DND-41 (cell line): ENCODE results near the gene SMDT1.

Experiments used
- ATAC-seq: fragments of 200-7000 bp; cut with Tn5 transposase; 3 replicates; pipeline ENCODE4 v1.9.1; 2021; ENCODE audit warnings: low read depth; ENCODE audit not compliant: insufficient read depth
- DNase-seq: peaks from one replicate; pipeline ENCODE4 v3.0.0-alpha.2; 2020
- H2AFZ ChIP-seq: 2 replicates; pipeline ENCODE4 v1.6.0; 2012; ENCODE audit warnings: low read depth, low read length
- H3K27ac ChIP-seq: 2 replicates; pipeline ENCODE4 v1.5.1; 2012; ENCODE audit warnings: low read length, inconsistent platforms
- H3K27me3 ChIP-seq: fragments of 200-600 bp; sonication (generic); 2 replicates; pipeline ENCODE4 v1.6.0; 2012; ENCODE audit warnings: low read length, mild to moderate bottlenecking, inconsistent platforms; ENCODE audit not compliant: insufficient read depth, poor library complexity
- H3K36me3 ChIP-seq: 2 replicates; pipeline ENCODE4 v1.5.1; 2012; ENCODE audit warnings: low read length, inconsistent platforms; ENCODE audit not compliant: insufficient read depth
- H3K4me1 ChIP-seq: 2 replicates; pipeline ENCODE4 v1.5.1; 2012; ENCODE audit warnings: mild to moderate bottlenecking, low read length; ENCODE audit not compliant: insufficient read depth
- H3K4me2 ChIP-seq: 2 replicates; pipeline ENCODE4 v1.6.0; 2012; ENCODE audit warnings: mild to moderate bottlenecking, moderate library complexity, low read length, inconsistent platforms; ENCODE audit not compliant: insufficient read depth
- H3K4me3 ChIP-seq, 2 experiments: fragments of 200-600 bp in 1 of 2; shearing (Covaris generic) in 1 of 2; 2 replicates each; pipeline ENCODE4 v1.5.1; 2012 to 2016; ENCODE audit warnings: inconsistent platforms in 2 of 2, low read length in 2 of 2, mild to moderate bottlenecking in 2 of 2, low read depth in 1 of 2, moderate library complexity in 1 of 2
- H3K79me2 ChIP-seq: 2 replicates; pipeline ENCODE4 v1.6.0; 2012; ENCODE audit warnings: low read length, inconsistent platforms; ENCODE audit not compliant: insufficient read depth
- H3K9ac ChIP-seq: 2 replicates; pipeline ENCODE4 v1.6.0; 2012; ENCODE audit warnings: low read depth, mild to moderate bottlenecking, inconsistent platforms, low read length, moderate library complexity
- H3K9me3 ChIP-seq: 2 replicates; pipeline ENCODE4 v1.5.1; 2012; ENCODE audit warnings: low read length, moderate library complexity, mild to moderate bottlenecking, inconsistent platforms; ENCODE audit not compliant: insufficient read depth, severe bottlenecking
- H4K20me1 ChIP-seq: 2 replicates; pipeline ENCODE4 v1.6.0; 2012; ENCODE audit warnings: low read length; ENCODE audit not compliant: insufficient read depth
- EZH2 ChIP-seq: IDR thresholded peaks from 3 replicates; pipeline ENCODE4 v1.6.1; 2012; ENCODE audit warnings: borderline replicate concordance, low read depth, mild to moderate bottlenecking, moderate library complexity, low read length, inconsistent platforms; ENCODE audit not compliant: severe bottlenecking
- TF ChIP-seq, protein P1 (sequence below): IDR thresholded peaks from 2 replicates; pipeline ENCODE4 v1.5.1; 2012; ENCODE audit warnings: borderline replicate concordance, low read length, moderate library complexity, mild to moderate bottlenecking; ENCODE audit not compliant: poor library complexity, severe bottlenecking; ENCODE audit errors: extremely low read depth

SMDT1 gene

DNA sequence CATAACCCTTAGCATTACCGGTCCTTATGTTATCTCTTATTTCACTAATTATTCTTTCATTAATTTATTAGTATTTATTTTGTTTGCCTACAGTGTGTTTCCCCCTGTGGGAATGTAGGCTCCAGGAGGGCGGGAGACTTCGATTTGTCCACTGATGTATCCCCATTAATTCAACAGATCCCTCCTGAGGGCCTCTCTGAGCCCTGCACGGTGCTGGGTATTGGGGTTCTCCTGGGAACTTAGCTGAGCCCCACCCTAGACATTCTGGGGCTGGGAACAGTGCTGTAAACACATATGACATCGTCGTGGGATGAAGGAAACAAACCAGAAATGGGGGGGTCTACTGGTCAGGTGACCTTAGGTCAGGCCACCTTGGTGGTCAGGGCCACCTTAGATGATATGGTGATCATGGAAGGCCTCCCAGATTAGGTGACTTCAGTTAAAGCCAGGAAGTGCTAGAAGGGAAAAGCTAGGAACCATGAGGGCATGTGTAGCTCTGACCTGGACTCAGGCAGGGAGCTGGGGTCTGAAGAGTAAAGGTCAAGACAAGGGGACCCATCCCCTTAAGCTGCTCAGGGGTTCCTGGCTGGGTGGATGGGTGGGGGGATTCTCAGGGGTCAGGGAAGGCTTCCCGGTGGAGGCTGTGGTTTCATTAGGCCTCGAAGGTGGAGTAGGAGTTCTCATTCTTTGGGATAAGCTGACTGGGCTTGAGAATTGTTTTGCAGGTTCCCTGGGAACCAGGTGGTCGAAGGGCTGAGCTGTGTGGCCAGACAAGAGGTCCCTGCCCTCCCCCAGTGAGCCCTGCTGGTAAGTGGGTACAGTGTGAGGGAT lies 4.4 kb upstream of the SMDT1 start:
- no peak overlapping the region for H3K9ac ChIP-seq
- H3K36me3 ChIP-seq: no peaks in the 10 kb centered on the region
- H2AFZ ChIP-seq: no peak overlapping the region
- no peaks in the 10 kb centered on the region for H4K20me1 ChIP-seq
- no peak overlapping the region for H3K4me2 ChIP-seq
- H3K79me2 ChIP-seq: peaks cover 9% of the 10 kb centered on the region
- DNase-seq (no peak), ATAC-seq (no peak)
- no peak overlapping the region for H3K27ac ChIP-seq
- H3K4me3 ChIP-seq: no peak overlapping the region
- no peaks in the 10 kb centered on the region for H3K27me3 ChIP-seq
- TF ChIP-seq, protein P1, sequence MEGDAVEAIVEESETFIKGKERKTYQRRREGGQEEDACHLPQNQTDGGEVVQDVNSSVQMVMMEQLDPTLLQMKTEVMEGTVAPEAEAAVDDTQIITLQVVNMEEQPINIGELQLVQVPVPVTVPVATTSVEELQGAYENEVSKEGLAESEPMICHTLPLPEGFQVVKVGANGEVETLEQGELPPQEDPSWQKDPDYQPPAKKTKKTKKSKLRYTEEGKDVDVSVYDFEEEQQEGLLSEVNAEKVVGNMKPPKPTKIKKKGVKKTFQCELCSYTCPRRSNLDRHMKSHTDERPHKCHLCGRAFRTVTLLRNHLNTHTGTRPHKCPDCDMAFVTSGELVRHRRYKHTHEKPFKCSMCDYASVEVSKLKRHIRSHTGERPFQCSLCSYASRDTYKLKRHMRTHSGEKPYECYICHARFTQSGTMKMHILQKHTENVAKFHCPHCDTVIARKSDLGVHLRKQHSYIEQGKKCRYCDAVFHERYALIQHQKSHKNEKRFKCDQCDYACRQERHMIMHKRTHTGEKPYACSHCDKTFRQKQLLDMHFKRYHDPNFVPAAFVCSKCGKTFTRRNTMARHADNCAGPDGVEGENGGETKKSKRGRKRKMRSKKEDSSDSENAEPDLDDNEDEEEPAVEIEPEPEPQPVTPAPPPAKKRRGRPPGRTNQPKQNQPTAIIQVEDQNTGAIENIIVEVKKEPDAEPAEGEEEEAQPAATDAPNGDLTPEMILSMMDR: no peak
- TF ChIP-seq EZH2: no peak
- no peaks in the 10 kb centered on the region for H3K9me3 ChIP-seq
- H3K4me1 ChIP-seq: peaks cover 28% of the 10 kb centered on the region

DNA sequence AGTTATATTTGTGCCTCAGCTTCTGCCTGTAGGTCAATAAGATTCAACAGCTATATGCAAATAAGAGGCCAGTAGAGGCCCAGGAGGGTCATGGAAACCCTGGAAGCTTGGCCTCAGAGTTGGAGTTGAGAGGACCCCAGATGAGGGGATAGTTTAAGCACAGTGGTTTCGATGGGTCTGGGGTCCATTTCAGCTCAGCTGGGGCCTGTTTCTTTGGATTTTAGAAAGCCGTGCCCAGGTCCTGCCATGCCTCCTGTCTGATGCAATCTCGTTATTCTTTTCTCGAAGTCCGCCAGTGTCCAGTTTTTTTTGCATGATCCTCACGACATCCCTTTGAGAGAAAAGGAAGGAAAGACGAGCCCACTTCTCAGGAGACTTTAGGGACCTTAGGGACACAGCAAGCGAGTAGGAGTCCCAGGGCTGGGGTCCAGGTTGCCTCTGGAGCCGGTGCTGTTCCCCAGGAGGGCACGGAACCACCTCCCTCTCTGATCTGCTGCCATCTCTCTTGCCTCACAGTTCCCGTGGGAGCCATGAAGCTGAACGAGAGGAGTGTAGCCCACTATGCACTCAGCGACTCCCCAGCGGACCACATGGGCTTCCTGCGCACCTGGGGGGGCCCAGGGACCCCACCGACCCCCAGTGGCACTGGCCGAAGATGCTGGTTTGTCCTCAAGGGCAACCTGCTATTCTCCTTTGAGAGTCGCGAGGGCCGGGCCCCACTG lies 2.6 kb upstream of the SMDT1 start:
- H3K27me3 ChIP-seq: no peaks in the 10 kb centered on the region
- no peak for ATAC-seq
- H3K9me3 ChIP-seq: no peaks in the 10 kb centered on the region
- H3K4me1 ChIP-seq: peaks cover 29% of the 10 kb centered on the region
- no peak overlapping the region for H3K27ac ChIP-seq
- peaks cover 5% of the 10 kb centered on the region; the same call in 1 of the 2 replicates for H3K36me3 ChIP-seq
- H2AFZ ChIP-seq: no peak overlapping the region
- no peak for DNase-seq
- no peak overlapping the region for H3K4me3 ChIP-seq
- H3K4me2 ChIP-seq: no peak overlapping the region
- no peak overlapping the region for H3K9ac ChIP-seq
- peaks cover 24% of the 10 kb centered on the region for H3K79me2 ChIP-seq
- TF ChIP-seq, protein P1: no peak
- no peak for TF ChIP-seq EZH2
- no peaks in the 10 kb centered on the region for H4K20me1 ChIP-seq

DNA sequence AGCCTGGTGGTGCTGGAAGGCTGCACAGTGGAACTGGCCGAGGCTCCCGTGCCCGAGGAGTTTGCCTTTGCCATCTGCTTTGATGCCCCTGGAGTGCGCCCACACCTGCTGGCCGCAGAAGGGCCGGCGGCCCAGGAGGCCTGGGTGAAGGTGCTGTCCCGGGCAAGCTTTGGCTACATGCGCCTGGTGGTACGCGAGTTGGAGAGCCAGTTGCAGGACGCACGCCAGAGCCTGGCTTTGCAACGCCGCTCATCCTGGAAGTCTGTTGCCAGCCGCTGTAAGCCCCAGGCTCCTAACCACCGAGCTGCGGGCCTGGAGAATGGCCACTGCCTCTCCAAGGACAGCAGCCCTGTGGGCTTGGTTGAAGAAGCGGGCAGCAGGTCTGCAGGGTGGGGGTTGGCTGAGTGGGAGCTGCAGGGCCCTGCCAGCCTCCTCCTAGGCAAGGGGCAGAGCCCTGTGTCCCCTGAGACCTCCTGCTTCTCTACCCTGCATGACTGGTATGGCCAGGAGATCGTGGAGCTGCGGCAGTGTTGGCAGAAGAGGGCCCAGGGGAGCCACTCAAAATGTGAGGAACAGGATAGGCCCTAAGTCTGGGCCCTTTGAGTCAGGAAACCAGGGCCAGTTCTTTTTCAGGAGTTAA lies 1.9 kb upstream of the SMDT1 start:
- DNase-seq (no peak), ATAC-seq (no peak)
- H3K4me3 ChIP-seq: no peak overlapping the region
- H2AFZ ChIP-seq: no peak overlapping the region; the same call in 1 of the 2 replicates
- no peak overlapping the region for H3K9ac ChIP-seq
- TF ChIP-seq, protein P1: no peak
- TF ChIP-seq EZH2: no peak
- no peaks in the 10 kb centered on the region for H4K20me1 ChIP-seq
- H3K4me2 ChIP-seq: no peak overlapping the region
- H3K79me2 ChIP-seq: peaks cover 29% of the 10 kb centered on the region
- H3K27ac ChIP-seq: no peak overlapping the region
- peaks cover 12% of the 10 kb centered on the region; the same call in 1 of the 2 replicates for H3K36me3 ChIP-seq
- H3K4me1 ChIP-seq: peaks cover 30% of the 10 kb centered on the region
- no peaks in the 10 kb centered on the region for H3K9me3 ChIP-seq
- H3K27me3 ChIP-seq: no peaks in the 10 kb centered on the region
